SHP77 (cell line): ENCODE measurements around the gene PFDN6.

Experiments
- DNase-seq, 2 experiments: peaks; one replicate each; lab custom pipeline; 2025; lab: John Stamatoyannopoulos, UW

The PFDN6 gene

DNA sequence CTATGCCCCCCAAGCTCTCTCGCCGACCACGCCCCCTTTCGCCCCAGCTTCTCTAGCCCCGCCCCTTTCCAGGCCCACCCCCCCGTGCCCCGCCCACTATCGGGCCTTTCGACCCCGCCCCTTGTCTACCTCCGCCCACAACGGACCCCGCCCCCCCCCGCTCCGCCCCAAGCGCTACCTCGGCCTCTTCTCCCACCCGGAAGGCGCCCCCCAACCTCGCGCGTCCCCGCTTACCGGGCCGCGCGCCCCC, 27.9 kb downstream of the PFDN6 start:
- DNase-seq: no peak

DNA sequence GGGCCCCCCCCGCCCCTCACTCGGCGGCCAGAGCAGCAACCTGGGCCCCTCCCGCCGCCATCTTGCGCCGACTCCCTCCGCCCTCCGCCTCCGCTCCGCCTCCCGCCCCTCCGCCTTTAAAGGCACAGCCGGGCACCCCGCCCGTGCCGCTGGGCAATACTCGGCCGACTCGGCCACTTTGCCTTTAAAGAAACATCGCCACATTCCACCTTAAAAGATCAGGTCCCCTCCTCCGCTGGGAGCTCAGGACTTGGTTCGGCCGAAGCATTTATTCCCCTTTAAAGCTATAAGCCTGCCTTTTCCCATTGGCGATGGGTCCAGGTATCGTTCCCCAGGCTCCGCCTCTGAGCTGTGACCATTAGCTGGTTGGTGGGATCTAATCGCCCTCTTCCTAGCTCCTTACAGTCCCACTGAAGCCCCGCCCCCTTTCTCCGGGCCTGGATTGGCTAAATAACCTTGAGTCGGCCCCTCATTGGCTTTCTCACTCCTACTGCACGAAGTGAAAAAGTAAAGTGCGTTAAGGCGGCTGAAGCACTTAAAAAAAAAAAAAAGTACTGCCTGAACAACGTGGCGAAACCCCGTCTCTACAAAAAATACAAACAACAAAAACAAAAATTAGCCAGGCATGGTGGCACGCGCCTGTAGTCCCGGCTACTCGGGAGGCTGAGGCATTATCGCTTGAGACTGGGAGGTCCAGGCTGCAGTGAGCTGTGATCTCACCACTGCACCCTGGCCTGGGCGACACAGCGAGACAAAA, 28.4 kb downstream of the PFDN6 start, which contains the start of gene ZBTB22:
ZBTB22 (minus strand) TSS at position 76 of the 757 bp plus-strand sequence. CDS start 828 bp downstream, outside the sequence.
- peak; percentile 98 to 99 for DNase-seq

DNA sequence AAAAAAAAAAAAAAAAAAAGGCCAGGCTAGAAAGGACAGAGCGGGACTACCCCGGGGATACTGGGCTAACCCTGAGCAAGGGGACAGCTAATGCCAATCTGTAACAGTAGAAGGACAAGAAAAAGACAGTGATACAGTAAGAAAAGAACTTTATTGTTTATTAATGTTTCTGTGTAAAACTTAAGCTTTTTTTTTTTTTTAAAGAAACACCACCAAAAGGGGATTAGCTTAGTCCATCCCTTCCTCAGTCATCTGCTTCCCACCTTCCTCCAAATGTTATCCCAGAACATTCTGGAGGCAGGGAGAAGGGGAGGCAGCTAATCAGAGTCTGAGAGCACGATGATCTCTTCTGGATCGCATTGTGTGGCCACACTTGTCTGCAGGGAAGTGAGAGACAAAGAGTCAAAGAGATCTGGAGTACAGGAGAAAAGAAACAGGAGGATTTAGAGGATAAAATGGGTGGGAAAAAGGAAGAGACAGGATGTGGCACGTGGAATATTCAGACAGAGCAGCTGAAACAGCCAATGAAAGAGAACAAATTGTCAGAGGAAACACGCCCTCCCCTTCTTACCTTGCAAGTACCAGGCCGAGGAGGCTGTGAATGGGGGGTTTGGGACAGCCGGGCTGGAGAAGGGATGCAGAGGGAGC, 29.1 kb downstream of the PFDN6 start:
- no peak for DNase-seq

DNA sequence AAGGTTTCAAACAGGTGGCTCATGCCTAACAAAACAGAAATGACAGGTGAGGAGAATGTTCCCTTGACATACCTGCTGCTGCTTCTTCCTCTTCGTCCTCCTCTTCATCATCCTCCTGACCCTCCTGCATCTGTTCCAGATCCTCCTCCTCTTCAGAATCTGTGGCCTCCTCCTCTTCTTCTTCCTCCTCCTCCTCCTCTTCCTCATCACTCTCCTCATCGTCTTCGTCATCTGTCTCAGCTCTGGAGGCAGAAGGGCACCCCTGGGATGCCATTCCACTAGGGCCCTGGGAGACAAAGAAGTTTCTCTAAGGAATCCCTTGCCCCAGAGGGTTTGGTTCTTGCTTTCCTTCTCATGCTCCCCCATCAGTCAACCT, 30.5 kb downstream of the PFDN6 start:
- no peak for DNase-seq

DNA sequence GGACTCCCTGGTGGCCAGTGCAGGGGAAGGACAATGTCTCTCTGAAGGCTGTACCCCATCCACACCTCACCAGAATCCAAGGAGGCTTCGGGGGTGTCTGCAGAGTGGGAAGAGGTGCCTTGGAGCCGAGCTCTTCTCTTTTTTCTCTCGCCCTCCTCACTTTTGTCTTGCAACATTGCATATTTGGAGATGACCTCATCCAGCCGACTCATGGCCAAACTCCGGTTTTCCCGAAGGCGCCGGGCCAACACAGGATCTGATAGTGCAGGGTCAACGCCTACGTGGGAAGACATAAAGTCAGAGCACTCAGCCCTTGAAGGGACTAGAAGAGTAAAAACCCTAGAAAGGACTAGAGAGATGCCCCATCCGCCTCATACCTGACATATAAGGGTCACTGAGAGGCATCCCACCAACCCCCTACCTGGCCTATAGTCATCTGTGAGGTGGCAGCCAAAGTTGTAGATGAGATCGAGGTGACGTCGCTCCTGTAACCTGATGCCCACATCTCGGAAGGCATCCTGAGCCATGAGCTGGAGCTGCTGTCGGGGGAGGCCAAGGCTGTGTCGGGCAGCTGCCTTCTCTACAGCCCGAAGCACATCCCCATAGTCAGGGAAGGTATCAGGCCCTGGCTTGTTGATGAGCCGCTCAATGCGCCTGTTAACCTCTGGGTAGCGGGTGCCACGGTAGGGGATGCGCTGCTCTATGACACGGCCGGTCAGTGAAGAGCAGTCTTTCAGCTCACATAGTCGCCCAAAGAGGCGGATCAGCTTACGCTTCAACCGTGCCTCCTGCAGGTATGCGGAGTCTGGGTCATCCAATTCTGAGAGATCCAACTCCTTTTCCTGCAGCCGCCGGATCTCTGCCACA, 31.1 kb downstream of the PFDN6 start:
- no peak for DNase-seq

DNA sequence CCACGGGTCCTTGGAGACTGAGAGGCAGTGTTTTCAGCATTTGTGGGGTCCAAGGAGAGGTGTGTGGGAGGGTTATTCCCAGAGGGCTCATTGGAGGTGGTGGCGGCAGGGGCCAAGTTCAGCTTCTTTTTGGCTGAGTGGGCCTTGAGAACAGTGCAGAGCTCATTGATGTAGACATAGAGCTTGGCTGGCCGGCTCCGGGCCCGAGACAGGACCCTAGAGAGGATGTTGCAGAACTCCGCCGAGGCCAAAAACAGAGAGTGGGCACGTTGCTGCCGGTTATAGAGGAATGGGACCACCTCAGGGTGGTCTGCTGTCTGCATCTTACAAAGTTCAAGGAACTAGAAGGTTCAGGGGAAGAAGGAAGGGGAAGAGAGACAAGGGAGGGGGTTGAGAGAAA, 31.8 kb downstream of the PFDN6 start:
- DNase-seq: no peak

DNA sequence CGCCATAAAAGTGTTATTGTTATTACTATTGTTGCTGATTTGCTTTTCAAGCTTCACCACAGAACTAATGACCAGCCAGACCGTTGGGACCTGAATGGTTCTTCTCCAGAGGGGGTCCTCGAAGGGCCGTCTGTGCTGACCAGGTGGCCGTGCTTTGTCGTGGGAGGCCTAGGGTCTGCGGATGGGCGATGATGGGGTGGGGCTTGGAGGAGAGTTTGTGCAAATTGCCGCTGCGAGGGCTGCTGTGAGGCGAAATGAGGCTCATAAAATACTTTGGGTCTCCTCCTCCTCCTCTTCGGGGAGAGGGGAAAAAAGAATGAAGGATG, 34.2 kb downstream of the PFDN6 start:
- peak; percentile 43 to 66 for DNase-seq

DNA sequence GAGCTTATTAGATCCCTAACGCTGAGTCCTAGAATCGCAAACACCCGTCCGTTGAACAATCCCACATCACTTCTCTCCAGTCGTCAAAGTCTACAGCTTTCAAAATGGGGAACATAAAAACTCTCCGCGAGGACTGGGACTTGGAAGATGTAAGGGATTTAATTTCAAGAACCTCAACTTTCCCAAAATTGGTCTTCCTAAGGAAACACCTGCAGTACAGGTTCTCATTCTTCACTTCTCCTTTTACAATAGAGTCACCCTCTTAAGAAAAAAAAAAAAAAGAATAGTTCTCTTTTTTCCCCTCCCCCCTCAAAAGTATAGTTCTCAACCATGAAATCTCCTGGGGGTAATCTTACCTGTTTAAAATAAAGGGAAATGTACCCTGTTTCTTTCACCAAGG, 34.7 kb downstream of the PFDN6 start:
- DNase-seq: peak in 1 of 2 experiments; percentile 17

DNA sequence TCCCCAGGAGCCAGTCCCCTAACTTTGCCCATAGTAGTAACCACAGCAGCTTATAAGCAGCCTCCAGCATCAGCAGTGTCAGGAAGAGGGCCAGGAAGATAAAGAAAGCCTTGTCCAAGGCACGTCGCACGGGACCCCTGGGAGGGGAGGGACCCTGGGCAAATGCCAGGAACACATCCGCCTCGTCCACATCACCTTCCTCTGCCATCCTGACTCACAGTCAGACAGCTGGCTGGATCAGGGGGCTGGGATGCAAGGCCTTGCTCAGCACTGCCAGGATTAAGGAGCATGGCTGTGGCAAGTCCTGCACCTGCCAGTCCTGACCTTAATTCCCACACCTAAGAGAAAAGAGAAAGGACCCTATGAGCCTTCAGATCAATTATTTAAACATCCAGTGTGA, 39.7 kb downstream of the PFDN6 start:
- peak; percentile 22 to 37 for DNase-seq

DNA sequence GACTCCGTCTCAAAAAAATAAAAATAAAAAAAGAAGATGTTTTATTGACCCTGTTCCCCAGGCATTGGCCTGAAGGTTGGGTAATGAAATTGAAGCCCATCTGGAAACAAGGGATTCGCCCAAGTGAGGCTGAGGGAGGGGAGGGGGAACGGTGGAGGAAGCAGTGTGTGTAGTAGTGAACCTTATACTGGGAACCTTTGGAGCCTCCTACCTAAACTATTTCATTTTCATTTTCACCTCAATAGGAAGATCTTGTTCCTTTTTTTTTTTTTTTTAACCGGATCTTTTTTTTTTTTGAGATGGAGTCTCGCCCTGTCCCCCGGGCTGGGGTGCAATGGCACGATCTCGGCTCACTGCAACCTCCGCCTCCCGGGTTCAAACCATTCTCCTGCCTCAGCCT, 41.3 kb downstream of the PFDN6 start:
- no peak for DNase-seq

DNA sequence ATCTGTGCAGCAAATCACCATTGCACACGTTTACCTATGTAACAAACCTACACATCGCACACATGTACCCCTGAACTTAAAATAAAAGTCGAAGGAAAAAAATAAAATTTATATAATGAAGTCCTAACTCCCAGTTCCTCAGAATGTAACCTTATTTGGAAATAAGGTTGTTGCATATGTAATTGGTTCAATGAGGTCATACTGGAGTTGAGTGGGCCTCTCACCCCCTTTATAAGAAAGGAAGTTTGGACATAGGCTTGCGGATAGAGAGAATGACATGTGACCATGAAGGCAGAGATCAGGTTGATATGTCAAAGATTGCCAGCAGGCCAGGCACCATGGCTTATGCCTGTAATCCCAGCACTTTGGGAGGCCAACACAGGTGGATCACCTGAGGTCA, 44.3 kb downstream of the PFDN6 start:
- no peak for DNase-seq

DNA sequence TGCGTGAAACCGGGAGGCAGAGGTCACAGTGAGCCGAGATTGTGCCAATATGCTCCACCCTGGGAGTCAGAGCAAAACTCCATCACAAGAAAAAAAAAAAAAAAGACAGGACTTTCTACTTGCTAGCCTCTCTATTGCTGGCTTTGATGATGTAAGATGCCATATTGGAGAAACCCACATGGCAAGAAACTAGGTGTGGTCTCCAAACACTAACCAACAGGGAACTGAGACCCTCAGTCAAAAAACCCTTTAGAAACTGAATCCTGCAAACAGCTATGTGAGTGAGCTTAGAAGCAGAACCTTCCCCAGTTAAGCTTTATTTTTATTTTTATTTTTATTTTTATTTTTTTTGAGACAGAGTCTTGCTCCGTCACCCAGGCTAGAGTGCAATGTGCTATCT, 46.5 kb downstream of the PFDN6 start:
- DNase-seq: no peak

DNA sequence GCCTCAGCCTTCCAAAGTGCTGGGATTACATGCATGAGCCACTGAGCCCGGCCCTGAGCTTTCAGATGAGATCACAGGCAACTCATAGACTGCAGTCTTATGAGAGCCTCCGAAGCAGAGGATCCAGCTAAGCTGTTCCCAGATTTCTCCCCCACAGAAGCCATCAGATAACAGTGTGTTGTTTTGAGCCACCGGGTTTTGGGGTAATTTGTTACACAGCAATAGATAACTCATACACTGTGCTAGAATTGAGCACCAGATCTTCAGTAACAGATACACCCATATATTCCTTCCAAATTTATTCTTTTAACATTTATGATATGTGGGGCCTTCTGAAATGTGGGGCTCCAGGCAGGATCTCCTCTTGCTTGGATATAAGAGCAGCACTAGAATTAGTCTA, 47.1 kb downstream of the PFDN6 start:
- DNase-seq: no peak

DNA sequence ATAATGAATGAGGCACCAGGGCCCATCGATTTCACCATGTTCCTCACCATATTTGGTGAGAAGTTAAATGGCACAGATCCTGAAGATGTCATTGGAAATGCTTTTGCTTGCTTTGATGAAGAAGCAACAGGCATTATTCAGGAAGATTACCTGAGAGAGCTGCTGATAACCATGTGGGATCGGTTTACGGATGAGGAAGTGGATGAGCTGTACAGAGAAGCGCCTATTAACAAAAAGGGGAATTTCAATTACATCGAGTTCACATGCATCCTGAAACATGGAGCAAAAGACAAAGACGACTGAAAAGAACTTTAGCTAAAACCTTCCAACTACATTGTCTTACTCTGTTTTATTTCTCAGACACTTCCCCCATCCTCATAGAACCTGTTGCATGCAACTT, 49.8 kb downstream of the PFDN6 start:
- no peak for DNase-seq
